HG03139 (cell line): Measurements from ENCODE around the gene TADA2A.

ENCODE experiments used
- ATAC-seq: cut with Tn5 transposase; IDR thresholded peaks from one replicate; pipeline ENCODE4 v1.9.1; 2021; ENCODE audit not compliant: unreplicated experiment

TADA2A gene

DNA sequence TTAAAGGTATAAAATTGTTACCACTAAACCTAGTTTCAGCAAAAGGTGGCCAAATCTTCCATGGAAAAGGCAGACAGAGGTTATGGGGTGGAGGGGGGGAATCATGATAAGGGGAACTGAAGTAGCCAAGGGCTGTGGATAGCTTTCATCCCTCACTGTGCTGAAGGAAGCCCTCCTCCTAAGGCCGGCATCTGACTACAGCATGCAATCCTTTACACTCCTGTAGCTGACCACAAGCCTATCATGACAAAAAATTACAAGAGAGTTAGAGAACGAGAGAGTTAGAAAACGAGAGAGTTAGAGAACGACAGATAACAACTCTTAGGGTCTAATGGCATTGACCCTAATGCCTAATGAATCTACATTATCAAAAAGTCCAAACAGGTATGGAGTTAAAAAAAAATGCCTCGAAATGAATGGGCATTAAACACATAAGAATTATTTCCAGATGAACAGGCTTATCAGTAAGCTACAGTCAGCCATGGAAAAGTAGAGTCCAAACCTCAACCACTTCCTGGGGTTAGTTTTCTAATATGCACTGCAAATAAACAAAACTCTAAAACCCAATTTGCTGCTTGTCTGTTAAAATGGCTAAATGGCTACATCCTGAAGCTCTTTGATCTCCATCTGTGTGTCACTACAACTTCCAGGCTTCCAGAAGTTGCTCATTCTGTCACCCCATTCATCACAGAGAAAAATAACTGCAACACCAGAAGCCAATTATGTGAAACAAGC is 112.7 kb downstream of the TADA2A start:
- no peak for ATAC-seq

- ATAC-seq, result no peak
Observed at GRCh38 chr17:37520174-37520573, 113.5 kb downstream of the TADA2A start.

DNA sequence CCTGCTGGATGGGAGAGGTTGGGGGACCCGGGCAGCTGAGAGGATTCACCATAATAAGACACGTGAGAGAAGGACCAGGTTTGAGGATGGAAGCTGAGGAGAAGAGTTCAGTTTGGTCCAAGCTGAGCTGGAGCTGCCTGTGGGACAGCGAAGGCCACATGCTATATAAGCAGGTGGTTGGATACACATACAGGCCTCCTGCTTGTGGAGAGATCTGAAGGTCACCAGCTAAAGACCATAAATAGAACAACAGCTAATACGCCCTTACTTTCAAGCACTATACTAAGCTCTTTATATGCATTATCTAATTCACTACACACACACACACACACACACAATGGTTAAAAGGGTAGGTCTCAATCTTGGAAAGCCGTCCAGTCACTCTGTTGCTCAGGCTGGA is 115.1 kb downstream of the TADA2A start:
- ATAC-seq, result no peak

DNA sequence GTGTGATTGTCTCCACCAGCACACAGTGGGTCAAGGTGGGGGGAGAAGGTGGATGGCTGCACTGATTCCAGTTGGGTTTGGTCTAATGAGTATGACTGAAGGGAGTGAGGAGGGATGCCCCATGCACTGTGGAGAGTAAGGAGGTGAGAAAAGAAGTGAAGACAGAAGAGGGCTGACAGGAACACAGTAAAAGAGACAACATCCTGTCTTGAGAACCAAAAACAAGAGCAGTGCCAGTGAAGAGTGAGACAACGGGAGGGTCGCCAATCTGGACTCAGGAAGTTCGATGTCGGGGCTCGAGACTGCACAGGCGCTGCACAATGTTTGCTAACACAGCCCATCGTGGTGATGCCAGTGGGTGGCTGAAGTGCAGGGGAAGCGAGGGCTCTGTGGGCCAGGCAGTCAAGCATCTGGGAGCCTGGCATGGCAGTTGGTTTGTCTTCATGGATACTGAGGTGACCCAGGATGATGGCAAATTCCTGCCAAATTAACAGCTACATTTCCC is 117.1 kb downstream of the TADA2A start:
- ATAC-seq, result no peak

- ATAC-seq, result no peak
Observed at GRCh38 chr17:37527249-37527851, 120.7 kb downstream of the TADA2A start.
